ENCODE results near the gene KLHL14.
A peak's percentile ranks its signal among the peaks of the same experiment; 100 is the strongest.

KLHL14 gene

GRCh38 chr18:32770666-32771168 lies 2.1 kb downstream of the KLHL14 start:
- Histone ChIP-seq H3K4me1 (ENCODE audit: control insufficient read depth in 1 of 2, insufficient read depth in 2 of 2, low read length in 2 of 2) (peaks cover 3 to 17% of the 10 kb centered on the region in 2 donors), H3K9ac (ENCODE audit: low read depth in 1 of 2, low read length in 2 of 2) (no peak overlapping the region), H3K4me3 (ENCODE audit: low read depth in 1 of 2, low read length in 2 of 2) (peak overlapping the region; percentile 63 to 66), H3K27me3 (ENCODE audit: control insufficient read depth in 1 of 2, insufficient read depth in 2 of 2, low read length in 2 of 2) (peaks cover 31 to 38% of the 10 kb centered on the region in 2 donors), H3K9me3 (ENCODE audit: control insufficient read depth in 1 of 2, low read length in 2 of 2) (no peaks in the 10 kb centered on the region), H3K36me3 (ENCODE audit: control insufficient read depth in 1 of 2, insufficient read depth in 2 of 2, low read length in 2 of 2) (no peaks in the 10 kb centered on the region), H3K27ac (ENCODE audit: low read depth, low read length) (no peak overlapping the region)

- Histone ChIP-seq H3K9me3 (ENCODE audit: control insufficient read depth in 1 of 2, low read length in 2 of 2) (no peaks in the 10 kb centered on the region), H3K36me3 (ENCODE audit: control insufficient read depth in 1 of 2, insufficient read depth in 2 of 2, low read length in 2 of 2) (no peaks in the 10 kb centered on the region), H3K4me3 (ENCODE audit: low read depth in 1 of 2, low read length in 2 of 2) (peak overlapping the region; percentile 63 to 66), H3K27me3 (ENCODE audit: control insufficient read depth in 1 of 2, insufficient read depth in 2 of 2, low read length in 2 of 2) (peaks cover 31 to 38% of the 10 kb centered on the region in 2 donors), H3K27ac (ENCODE audit: low read depth, low read length) (no peak overlapping the region), H3K4me1 (ENCODE audit: control insufficient read depth in 1 of 2, insufficient read depth in 2 of 2, low read length in 2 of 2) (peaks cover 3 to 17% of the 10 kb centered on the region in 2 donors), H3K9ac (ENCODE audit: low read depth in 1 of 2, low read length in 2 of 2) (no peak overlapping the region)
Observed at GRCh38 chr18:32770054-32770665, 2.7 kb downstream of the KLHL14 start.

- Histone ChIP-seq H3K27ac (ENCODE audit: low read depth, low read length) (no peak overlapping the region), H3K4me3 (ENCODE audit: low read depth in 1 of 2, low read length in 2 of 2) (peak overlapping the region; percentile 43 to 63), H3K27me3 (ENCODE audit: control insufficient read depth in 1 of 2, insufficient read depth in 2 of 2, low read length in 2 of 2) (peaks cover 31 to 38% of the 10 kb centered on the region in 2 donors), H3K9me3 (ENCODE audit: control insufficient read depth in 1 of 2, low read length in 2 of 2) (no peaks in the 10 kb centered on the region), H3K4me1 (ENCODE audit: control insufficient read depth in 1 of 2, insufficient read depth in 2 of 2, low read length in 2 of 2) (peaks cover 3 to 17% of the 10 kb centered on the region in 2 donors), H3K9ac (ENCODE audit: low read depth in 1 of 2, low read length in 2 of 2) (no peak overlapping the region), H3K36me3 (ENCODE audit: control insufficient read depth in 1 of 2, insufficient read depth in 2 of 2, low read length in 2 of 2) (no peaks in the 10 kb centered on the region)
Observed at GRCh38 chr18:32769586-32770053, 3.2 kb downstream of the KLHL14 start.

- no peak overlapping the region for H3K9ac ChIP-seq (ENCODE audit: low read depth in 1 of 2, low read length in 2 of 2)
- H3K27me3 ChIP-seq (ENCODE audit: control insufficient read depth in 1 of 2, insufficient read depth in 2 of 2, low read length in 2 of 2), result peaks cover 31 to 35% of the 10 kb centered on the region in 2 donors
- H3K4me1 ChIP-seq (ENCODE audit: control insufficient read depth in 1 of 2, insufficient read depth in 2 of 2, low read length in 2 of 2), result peaks cover 3 to 17% of the 10 kb centered on the region in 2 donors
- H3K36me3 ChIP-seq (ENCODE audit: control insufficient read depth in 1 of 2, insufficient read depth in 2 of 2, low read length in 2 of 2), result no peaks in the 10 kb centered on the region
- H3K9me3 ChIP-seq (ENCODE audit: control insufficient read depth in 1 of 2, low read length in 2 of 2), result no peaks in the 10 kb centered on the region
- no peak overlapping the region for H3K27ac ChIP-seq (ENCODE audit: low read depth, low read length)
- no peak overlapping the region for H3K4me3 ChIP-seq (ENCODE audit: low read depth in 1 of 2, low read length in 2 of 2)
Observed at GRCh38 chr18:32769071-32769585, 3.7 kb downstream of the KLHL14 start.

- peaks cover 21 to 27% of the 10 kb centered on the region in 2 donors for H3K27me3 ChIP-seq (ENCODE audit: control insufficient read depth in 1 of 2, insufficient read depth in 2 of 2, low read length in 2 of 2)
- H3K4me1 ChIP-seq (ENCODE audit: control insufficient read depth in 1 of 2, insufficient read depth in 2 of 2, low read length in 2 of 2), result peaks cover 3 to 17% of the 10 kb centered on the region in 2 donors
- H3K27ac ChIP-seq (ENCODE audit: low read depth, low read length), result no peak overlapping the region
- H3K9me3 ChIP-seq (ENCODE audit: control insufficient read depth in 1 of 2, low read length in 2 of 2), result no peaks in the 10 kb centered on the region
- no peak overlapping the region for H3K9ac ChIP-seq (ENCODE audit: low read depth in 1 of 2, low read length in 2 of 2)
- no peak overlapping the region for H3K4me3 ChIP-seq (ENCODE audit: low read depth in 1 of 2, low read length in 2 of 2)
- no peaks in the 10 kb centered on the region for H3K36me3 ChIP-seq (ENCODE audit: control insufficient read depth in 1 of 2, insufficient read depth in 2 of 2, low read length in 2 of 2)
Observed at GRCh38 chr18:32767400-32767799, 5.4 kb downstream of the KLHL14 start.

- H3K9ac ChIP-seq (ENCODE audit: low read depth in 1 of 2, low read length in 2 of 2), result no peak overlapping the region
- peaks cover 10 to 14% of the 10 kb centered on the region in 2 donors for H3K27me3 ChIP-seq (ENCODE audit: control insufficient read depth in 1 of 2, insufficient read depth in 2 of 2, low read length in 2 of 2)
- H3K27ac ChIP-seq (ENCODE audit: low read depth, low read length), result no peak overlapping the region
- no peaks in the 10 kb centered on the region for H3K9me3 ChIP-seq (ENCODE audit: control insufficient read depth in 1 of 2, low read length in 2 of 2)
- peaks cover 0 to 2% of the 10 kb centered on the region in 2 donors for H3K4me1 ChIP-seq (ENCODE audit: control insufficient read depth in 1 of 2, insufficient read depth in 2 of 2, low read length in 2 of 2)
- H3K36me3 ChIP-seq (ENCODE audit: control insufficient read depth in 1 of 2, insufficient read depth in 2 of 2, low read length in 2 of 2), result no peaks in the 10 kb centered on the region
- no peak overlapping the region for H3K4me3 ChIP-seq (ENCODE audit: low read depth in 1 of 2, low read length in 2 of 2)
Observed at GRCh38 chr18:32764611-32765244, 8.1 kb downstream of the KLHL14 start.

GRCh38 chr18:32763293-32763692 lies 9.5 kb downstream of the KLHL14 start:
- no peak overlapping the region for H3K9ac ChIP-seq (ENCODE audit: low read depth in 1 of 2, low read length in 2 of 2)
- no peaks in the 10 kb centered on the region for H3K4me1 ChIP-seq (ENCODE audit: control insufficient read depth in 1 of 2, insufficient read depth in 2 of 2, low read length in 2 of 2)
- no peaks in the 10 kb centered on the region for H3K9me3 ChIP-seq (ENCODE audit: control insufficient read depth in 1 of 2, low read length in 2 of 2)
- no peak overlapping the region for H3K4me3 ChIP-seq (ENCODE audit: low read depth in 1 of 2, low read length in 2 of 2)
- H3K27ac ChIP-seq (ENCODE audit: low read depth, low read length), result no peak overlapping the region
- no peaks in the 10 kb centered on the region for H3K36me3 ChIP-seq (ENCODE audit: control insufficient read depth in 1 of 2, insufficient read depth in 2 of 2, low read length in 2 of 2)
- peaks cover 0 to 4% of the 10 kb centered on the region in 2 donors for H3K27me3 ChIP-seq (ENCODE audit: control insufficient read depth in 1 of 2, insufficient read depth in 2 of 2, low read length in 2 of 2)

GRCh38 chr18:32761231-32761630 lies 11.6 kb downstream of the KLHL14 start:
- no peaks in the 10 kb centered on the region for H3K36me3 ChIP-seq (ENCODE audit: control insufficient read depth in 1 of 2, insufficient read depth in 2 of 2, low read length in 2 of 2)
- H3K9ac ChIP-seq (ENCODE audit: low read depth in 1 of 2, low read length in 2 of 2), result no peak overlapping the region
- H3K27me3 ChIP-seq (ENCODE audit: control insufficient read depth in 1 of 2, insufficient read depth in 2 of 2, low read length in 2 of 2), result peaks cover 0 to under 1% of the 10 kb centered on the region in 2 donors
- no peaks in the 10 kb centered on the region for H3K4me1 ChIP-seq (ENCODE audit: control insufficient read depth in 1 of 2, insufficient read depth in 2 of 2, low read length in 2 of 2)
- H3K4me3 ChIP-seq (ENCODE audit: low read depth in 1 of 2, low read length in 2 of 2), result no peak overlapping the region
- H3K27ac ChIP-seq (ENCODE audit: low read depth, low read length), result no peak overlapping the region
- H3K9me3 ChIP-seq (ENCODE audit: control insufficient read depth in 1 of 2, low read length in 2 of 2), result no peaks in the 10 kb centered on the region

GRCh38 chr18:32760391-32760790 lies 12.4 kb downstream of the KLHL14 start:
- no peak overlapping the region for H3K4me3 ChIP-seq (ENCODE audit: low read depth in 1 of 2, low read length in 2 of 2)
- no peaks in the 10 kb centered on the region for H3K9me3 ChIP-seq (ENCODE audit: control insufficient read depth in 1 of 2, low read length in 2 of 2)
- no peaks in the 10 kb centered on the region for H3K27me3 ChIP-seq (ENCODE audit: control insufficient read depth in 1 of 2, insufficient read depth in 2 of 2, low read length in 2 of 2)
- no peak overlapping the region for H3K27ac ChIP-seq (ENCODE audit: low read depth, low read length)
- no peak overlapping the region for H3K9ac ChIP-seq (ENCODE audit: low read depth in 1 of 2, low read length in 2 of 2)
- H3K4me1 ChIP-seq (ENCODE audit: control insufficient read depth in 1 of 2, insufficient read depth in 2 of 2, low read length in 2 of 2), result no peaks in the 10 kb centered on the region
- H3K36me3 ChIP-seq (ENCODE audit: control insufficient read depth in 1 of 2, insufficient read depth in 2 of 2, low read length in 2 of 2), result no peaks in the 10 kb centered on the region

GRCh38 chr18:32759611-32760167 lies 13.1 kb downstream of the KLHL14 start:
- no peak overlapping the region for H3K9ac ChIP-seq (ENCODE audit: low read depth in 1 of 2, low read length in 2 of 2)
- H3K9me3 ChIP-seq (ENCODE audit: control insufficient read depth in 1 of 2, low read length in 2 of 2), result no peaks in the 10 kb centered on the region
- H3K4me1 ChIP-seq (ENCODE audit: control insufficient read depth in 1 of 2, insufficient read depth in 2 of 2, low read length in 2 of 2), result no peaks in the 10 kb centered on the region
- H3K4me3 ChIP-seq (ENCODE audit: low read depth in 1 of 2, low read length in 2 of 2), result no peak overlapping the region
- no peak overlapping the region for H3K27ac ChIP-seq (ENCODE audit: low read depth, low read length)
- H3K27me3 ChIP-seq (ENCODE audit: control insufficient read depth in 1 of 2, insufficient read depth in 2 of 2, low read length in 2 of 2), result no peaks in the 10 kb centered on the region
- H3K36me3 ChIP-seq (ENCODE audit: control insufficient read depth in 1 of 2, insufficient read depth in 2 of 2, low read length in 2 of 2), result no peaks in the 10 kb centered on the region
